ENCODE measurements around the gene CHD9. TPM values are rescaled to one million over a fixed set of nuclear protein-coding genes. Genes with fewer than 3 reads are reported as not detected.

The CHD9 gene
- polyA plus RNA-seq, 3 donors, result 15.8 to 26.1 (median 22.5) TPM

DNA sequence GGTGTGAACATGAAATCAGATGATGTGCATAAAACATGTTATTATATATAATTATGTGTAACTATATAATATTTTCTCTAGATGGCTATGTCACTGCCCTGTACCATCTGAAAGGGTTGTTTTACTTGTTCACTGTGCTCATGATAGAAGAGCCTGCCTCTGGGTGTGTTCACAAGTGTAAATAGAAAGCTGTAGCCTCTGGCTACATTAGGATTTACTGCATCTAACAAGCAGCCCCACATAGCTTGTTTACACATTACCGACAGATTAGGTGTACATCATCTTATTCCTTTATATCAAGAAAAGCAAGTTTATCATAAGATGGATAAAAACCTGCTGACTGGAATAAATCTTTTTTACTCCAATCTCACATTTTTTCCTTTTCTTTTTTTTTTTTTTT, 46.1 kb downstream of the CHD9 start:
- Histone ChIP-seq H2AFZ (ENCODE audit: insufficient read depth, low read depth, low read length, poor library complexity, severe bottlenecking) (no peak overlapping the region), H3K4me1 (ENCODE audit: control insufficient read depth in 1 of 2, insufficient read depth in 2 of 2, low read length in 2 of 2) (peaks cover 37 to 41% of the 10 kb centered on the region in 2 donors), H3K4me2 (replicated peaks; ENCODE audit: extremely low read depth, low read length, poor library complexity, severe bottlenecking) (no peak overlapping the region), H3K9me3 (replicated peaks in 1 of 2; ENCODE audit: control insufficient read depth in 1 of 2, insufficient read depth in 1 of 2, low read length in 2 of 2) (no peaks in the 10 kb centered on the region), H3K79me2 (ENCODE audit: insufficient read depth, low read length) (peaks cover 48% of the 10 kb centered on the region), H3K27me3 (ENCODE audit: control insufficient read depth in 2 of 2, insufficient read depth in 2 of 2, low read length in 2 of 2) (no peaks in the 10 kb centered on the region), H3K36me3 (replicated peaks in 1 of 2; ENCODE audit: control insufficient read depth in 1 of 2, insufficient read depth in 2 of 2, low read length in 2 of 2) (peaks cover 0 to 4% of the 10 kb centered on the region in 2 donors), H3K4me3 (replicated peaks in 1 of 3; ENCODE audit: low read depth in 2 of 3, low read length in 3 of 3) (no peak overlapping the region), H4K20me1 (ENCODE audit: insufficient read depth, low read length) (no peaks in the 10 kb centered on the region), H3K9ac (ENCODE audit: insufficient read depth, low read length, poor library complexity, severe bottlenecking) (no peak overlapping the region), H3K27ac (ENCODE audit: low read depth in 1 of 2, low read length in 2 of 2) (no peak overlapping the region)
- no CpG with 5 or more reads among the region's 1 CpG for WGBS (ENCODE audit: insufficient coverage)
- intact Hi-C loops (cut with micrococcal nuclease), result no loop called here
- H3K4me1 Mint-ChIP-seq, result peaks cover 30% of the 10 kb centered on the region
- H3K9me3 Mint-ChIP-seq, result no peaks in the 10 kb centered on the region
- H3K4me3 Mint-ChIP-seq, result no peak overlapping the region
- no peak overlapping the region for H3K27ac Mint-ChIP-seq
- DNase-seq, result no peak
- TF ChIP-seq, protein P1, sequence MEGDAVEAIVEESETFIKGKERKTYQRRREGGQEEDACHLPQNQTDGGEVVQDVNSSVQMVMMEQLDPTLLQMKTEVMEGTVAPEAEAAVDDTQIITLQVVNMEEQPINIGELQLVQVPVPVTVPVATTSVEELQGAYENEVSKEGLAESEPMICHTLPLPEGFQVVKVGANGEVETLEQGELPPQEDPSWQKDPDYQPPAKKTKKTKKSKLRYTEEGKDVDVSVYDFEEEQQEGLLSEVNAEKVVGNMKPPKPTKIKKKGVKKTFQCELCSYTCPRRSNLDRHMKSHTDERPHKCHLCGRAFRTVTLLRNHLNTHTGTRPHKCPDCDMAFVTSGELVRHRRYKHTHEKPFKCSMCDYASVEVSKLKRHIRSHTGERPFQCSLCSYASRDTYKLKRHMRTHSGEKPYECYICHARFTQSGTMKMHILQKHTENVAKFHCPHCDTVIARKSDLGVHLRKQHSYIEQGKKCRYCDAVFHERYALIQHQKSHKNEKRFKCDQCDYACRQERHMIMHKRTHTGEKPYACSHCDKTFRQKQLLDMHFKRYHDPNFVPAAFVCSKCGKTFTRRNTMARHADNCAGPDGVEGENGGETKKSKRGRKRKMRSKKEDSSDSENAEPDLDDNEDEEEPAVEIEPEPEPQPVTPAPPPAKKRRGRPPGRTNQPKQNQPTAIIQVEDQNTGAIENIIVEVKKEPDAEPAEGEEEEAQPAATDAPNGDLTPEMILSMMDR (IDR thresholded peaks at IDR 0.05), result no peak
- H3K27me3 Mint-ChIP-seq (ENCODE audit: low read depth in 3 of 3), result no peaks in the 10 kb centered on the region
- peaks cover 5 to 6% of the 10 kb centered on the region in 2 donors for H3K36me3 Mint-ChIP-seq

DNA sequence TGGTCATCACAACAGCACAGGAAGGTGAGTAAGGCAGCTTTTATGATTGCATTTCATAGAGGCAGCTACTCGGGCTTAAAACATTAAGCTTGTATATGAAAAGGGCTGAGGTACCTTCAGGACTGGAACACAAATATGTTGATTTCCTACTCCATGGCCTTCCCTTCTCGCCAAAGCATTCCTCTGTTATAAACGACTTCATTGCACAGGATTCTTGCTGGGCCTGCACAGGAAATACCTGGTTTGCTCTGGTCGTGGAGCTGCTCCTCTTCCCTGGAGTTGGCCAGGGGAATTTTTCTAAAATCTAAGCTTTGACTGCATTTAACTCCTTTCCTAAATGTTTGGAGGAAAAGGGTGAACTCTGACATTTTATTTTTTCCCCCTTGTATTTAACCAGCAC, 49.0 kb downstream of the CHD9 start:
- peaks cover 0 to 3% (median 0%) of the 10 kb centered on the region in 3 donors for H3K27me3 Mint-ChIP-seq (ENCODE audit: low read depth in 3 of 3)
- TF ChIP-seq, protein P1 (IDR thresholded peaks at IDR 0.05), result no peak
- Histone ChIP-seq H3K27me3 (ENCODE audit: control insufficient read depth in 2 of 2, insufficient read depth in 2 of 2, low read length in 2 of 2) (no peaks in the 10 kb centered on the region), H3K4me1 (ENCODE audit: control insufficient read depth in 1 of 2, insufficient read depth in 2 of 2, low read length in 2 of 2) (peaks cover 18% of the 10 kb centered on the region in 2 donors), H4K20me1 (ENCODE audit: insufficient read depth, low read length) (no peaks in the 10 kb centered on the region), H3K9me3 (replicated peaks in 1 of 2; ENCODE audit: control insufficient read depth in 1 of 2, insufficient read depth in 1 of 2, low read length in 2 of 2) (no peaks in the 10 kb centered on the region), H3K4me2 (replicated peaks; ENCODE audit: extremely low read depth, low read length, poor library complexity, severe bottlenecking) (no peak overlapping the region), H2AFZ (ENCODE audit: insufficient read depth, low read depth, low read length, poor library complexity, severe bottlenecking) (no peak overlapping the region), H3K4me3 (replicated peaks in 1 of 3; ENCODE audit: low read depth in 2 of 3, low read length in 3 of 3) (no peak overlapping the region), H3K36me3 (replicated peaks in 1 of 2; ENCODE audit: control insufficient read depth in 1 of 2, insufficient read depth in 2 of 2, low read length in 2 of 2) (peaks cover 0 to 4% of the 10 kb centered on the region in 2 donors), H3K9ac (ENCODE audit: insufficient read depth, low read length, poor library complexity, severe bottlenecking) (no peak overlapping the region), H3K27ac (ENCODE audit: low read depth in 1 of 2, low read length in 2 of 2) (no peak overlapping the region), H3K79me2 (ENCODE audit: insufficient read depth, low read length) (peaks cover 36% of the 10 kb centered on the region)
- no peak for DNase-seq
- H3K36me3 Mint-ChIP-seq, result peaks cover 5 to 6% of the 10 kb centered on the region in 2 donors
- intact Hi-C loops (cut with micrococcal nuclease), result no loop called here
- H3K4me3 Mint-ChIP-seq, result no peak overlapping the region
- peaks cover 17% of the 10 kb centered on the region for H3K4me1 Mint-ChIP-seq
- WGBS (ENCODE audit: insufficient coverage), result 75% methylated on average over 2 of the region's 4 CpGs
- H3K9me3 Mint-ChIP-seq, result no peaks in the 10 kb centered on the region
- no peak overlapping the region for H3K27ac Mint-ChIP-seq
